DMS114 treated with DMSO at 0.1 percent for 48 hours (cell line): ENCODE measurements around the gene LPCAT1.

Source experiments
- DNase-seq: peaks from one replicate; lab custom pipeline; 2025; ENCODE audit not compliant: unreplicated experiment; lab: John Stamatoyannopoulos, UW

The LPCAT1 gene

GRCh38 chr5:1498623-1499416, 24.9 kb downstream of the LPCAT1 start:
- DNase-seq: no peak

GRCh38 chr5:1497795-1498622, 25.8 kb downstream of the LPCAT1 start:
- no peak for DNase-seq

GRCh38 chr5:1497242-1497777, 26.4 kb downstream of the LPCAT1 start:
- no peak for DNase-seq

GRCh38 chr5:1495525-1495897, 28.2 kb downstream of the LPCAT1 start:
- no peak for DNase-seq

- DNase-seq: no peak
Measured at GRCh38 chr5:1494780-1495524, 28.8 kb downstream of the LPCAT1 start.

GRCh38 chr5:1493941-1494340, 29.8 kb downstream of the LPCAT1 start:
- no peak for DNase-seq

GRCh38 chr5:1493413-1493812, 30.3 kb downstream of the LPCAT1 start:
- DNase-seq: no peak

- no peak for DNase-seq
Measured at GRCh38 chr5:1492757-1493156, 31.0 kb downstream of the LPCAT1 start.

GRCh38 chr5:1490376-1490775, 33.4 kb downstream of the LPCAT1 start:
- DNase-seq: no peak

GRCh38 chr5:1489754-1490153, 34.0 kb downstream of the LPCAT1 start:
- no peak for DNase-seq

- no peak for DNase-seq
Measured at GRCh38 chr5:1488882-1489680, 34.7 kb downstream of the LPCAT1 start.

- no peak for DNase-seq
Measured at GRCh38 chr5:1487079-1487764, 36.5 kb downstream of the LPCAT1 start.

GRCh38 chr5:1486271-1486670, 37.5 kb downstream of the LPCAT1 start:
- DNase-seq: no peak

GRCh38 chr5:1485579-1486118, 38.1 kb downstream of the LPCAT1 start:
- no peak for DNase-seq

GRCh38 chr5:1484730-1485578, 38.8 kb downstream of the LPCAT1 start:
- no peak for DNase-seq

- no peak for DNase-seq
Measured at GRCh38 chr5:1483856-1484729, 39.7 kb downstream of the LPCAT1 start.

GRCh38 chr5:1483064-1483463, 40.7 kb downstream of the LPCAT1 start:
- no peak for DNase-seq

GRCh38 chr5:1481959-1482331, 41.8 kb downstream of the LPCAT1 start:
- no peak for DNase-seq
